GM13976 (cell line): Measurements from ENCODE around the gene GIT1.

ENCODE experiments used
- DNase-seq: peaks from one replicate; pipeline ENCODE4 v3.0.0; 2012; ENCODE audit warnings: low spot score
- in situ Hi-C: fragments of 300-500 bp; cut with MboI; formaldehyde crosslinking; loops from one replicate; pipeline ENCODE4 v1.12.0; 2022; ENCODE audit warnings: low sequenced_read_pairs, mixed read lengths, inconsistent platforms; ENCODE audit not compliant: unreplicated experiment
- TF ChIP-seq, protein P1 (sequence below): IDR thresholded peaks from 2 replicates; pipeline ENCODE4 v1.5.1; 2012; ENCODE audit warnings: borderline replicate concordance, mild to moderate bottlenecking; ENCODE audit not compliant: insufficient read depth; ENCODE audit errors: extremely low read depth, missing control alignments, control extremely low read depth

GIT1 gene

DNA sequence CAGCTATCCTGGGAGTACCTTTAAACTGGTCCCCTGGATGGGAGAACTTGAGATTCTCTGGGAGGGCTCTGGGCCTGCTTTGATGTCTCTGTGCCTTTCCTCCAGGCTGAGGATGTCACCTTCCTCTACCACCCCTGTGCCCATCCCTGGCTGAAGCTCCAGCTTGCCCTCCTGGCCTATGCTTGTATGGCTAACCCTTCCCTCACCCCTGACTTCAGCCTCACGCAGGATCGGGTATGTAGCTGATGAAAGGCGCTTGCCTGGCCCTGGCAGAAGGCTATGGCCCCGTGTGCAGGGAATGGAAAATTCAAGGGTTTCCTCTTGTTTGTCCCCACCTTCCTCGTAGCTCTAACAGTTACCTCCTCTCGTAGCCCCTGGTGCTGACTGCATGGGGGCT lies 18.0 kb downstream of the GIT1 start:
- TF ChIP-seq, protein P1, sequence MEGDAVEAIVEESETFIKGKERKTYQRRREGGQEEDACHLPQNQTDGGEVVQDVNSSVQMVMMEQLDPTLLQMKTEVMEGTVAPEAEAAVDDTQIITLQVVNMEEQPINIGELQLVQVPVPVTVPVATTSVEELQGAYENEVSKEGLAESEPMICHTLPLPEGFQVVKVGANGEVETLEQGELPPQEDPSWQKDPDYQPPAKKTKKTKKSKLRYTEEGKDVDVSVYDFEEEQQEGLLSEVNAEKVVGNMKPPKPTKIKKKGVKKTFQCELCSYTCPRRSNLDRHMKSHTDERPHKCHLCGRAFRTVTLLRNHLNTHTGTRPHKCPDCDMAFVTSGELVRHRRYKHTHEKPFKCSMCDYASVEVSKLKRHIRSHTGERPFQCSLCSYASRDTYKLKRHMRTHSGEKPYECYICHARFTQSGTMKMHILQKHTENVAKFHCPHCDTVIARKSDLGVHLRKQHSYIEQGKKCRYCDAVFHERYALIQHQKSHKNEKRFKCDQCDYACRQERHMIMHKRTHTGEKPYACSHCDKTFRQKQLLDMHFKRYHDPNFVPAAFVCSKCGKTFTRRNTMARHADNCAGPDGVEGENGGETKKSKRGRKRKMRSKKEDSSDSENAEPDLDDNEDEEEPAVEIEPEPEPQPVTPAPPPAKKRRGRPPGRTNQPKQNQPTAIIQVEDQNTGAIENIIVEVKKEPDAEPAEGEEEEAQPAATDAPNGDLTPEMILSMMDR = no peak
- DNase-seq = no peak
- in situ Hi-C loops = no loop called here

DNA sequence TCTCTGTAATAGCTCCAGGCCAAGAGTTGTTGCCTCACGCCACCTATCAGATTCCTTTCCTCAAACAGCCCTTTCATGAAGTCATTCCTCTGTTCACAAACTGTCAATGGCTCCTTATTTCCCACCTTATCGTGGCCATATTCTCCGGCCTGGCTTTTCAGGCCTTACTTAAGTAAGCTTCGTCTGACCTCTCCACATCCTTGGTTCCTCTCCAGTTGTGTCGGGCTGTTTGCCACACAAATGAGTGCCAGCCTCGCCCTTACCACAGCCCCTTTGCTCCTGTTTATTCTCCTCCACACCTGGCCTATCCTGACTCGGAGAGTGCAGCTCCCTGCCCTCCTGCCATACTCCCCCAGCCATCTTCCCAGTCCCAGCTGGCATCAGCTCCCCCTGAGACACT lies 18.9 kb downstream of the GIT1 start:
- TF ChIP-seq, protein P1 = no peak
- in situ Hi-C loops = no loop called here
- DNase-seq = no peak

DNA sequence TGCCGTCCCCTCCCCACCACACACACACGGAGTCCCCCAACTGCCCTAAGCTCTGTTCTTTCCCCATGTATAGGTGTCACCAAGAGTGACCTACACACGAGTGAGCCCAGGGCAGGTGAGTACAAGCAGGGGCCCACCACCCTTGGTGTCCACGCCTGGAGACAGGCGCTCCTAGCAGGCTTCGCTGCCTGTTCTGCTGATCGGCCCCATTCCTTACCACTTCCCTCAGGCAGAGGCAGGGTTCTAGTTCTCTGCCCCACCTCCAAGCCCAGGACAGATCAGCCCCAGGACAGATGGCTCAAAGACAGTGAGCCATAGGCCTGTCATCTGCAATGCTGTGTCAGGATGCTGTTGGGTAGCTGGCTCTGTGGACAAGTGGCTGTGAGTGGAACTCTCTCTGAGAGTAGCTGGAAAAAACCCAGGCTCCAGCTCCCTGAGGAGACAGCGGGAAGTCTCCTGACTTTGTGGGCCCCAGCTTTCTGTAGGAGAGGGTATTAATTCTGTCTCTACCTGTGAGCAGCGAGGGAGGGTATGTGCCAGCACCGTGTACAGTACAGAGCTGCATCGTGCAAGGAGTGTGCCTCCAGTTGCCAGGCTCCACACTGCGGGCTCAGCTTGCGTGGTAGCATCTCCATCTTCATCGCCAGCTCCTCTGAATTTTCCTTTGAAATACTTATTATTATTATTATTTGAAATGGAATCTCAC lies 20.1 kb downstream of the GIT1 start:
- DNase-seq = no peak
- in situ Hi-C loops = no loop called here
- TF ChIP-seq, protein P1 = no peak

DNA sequence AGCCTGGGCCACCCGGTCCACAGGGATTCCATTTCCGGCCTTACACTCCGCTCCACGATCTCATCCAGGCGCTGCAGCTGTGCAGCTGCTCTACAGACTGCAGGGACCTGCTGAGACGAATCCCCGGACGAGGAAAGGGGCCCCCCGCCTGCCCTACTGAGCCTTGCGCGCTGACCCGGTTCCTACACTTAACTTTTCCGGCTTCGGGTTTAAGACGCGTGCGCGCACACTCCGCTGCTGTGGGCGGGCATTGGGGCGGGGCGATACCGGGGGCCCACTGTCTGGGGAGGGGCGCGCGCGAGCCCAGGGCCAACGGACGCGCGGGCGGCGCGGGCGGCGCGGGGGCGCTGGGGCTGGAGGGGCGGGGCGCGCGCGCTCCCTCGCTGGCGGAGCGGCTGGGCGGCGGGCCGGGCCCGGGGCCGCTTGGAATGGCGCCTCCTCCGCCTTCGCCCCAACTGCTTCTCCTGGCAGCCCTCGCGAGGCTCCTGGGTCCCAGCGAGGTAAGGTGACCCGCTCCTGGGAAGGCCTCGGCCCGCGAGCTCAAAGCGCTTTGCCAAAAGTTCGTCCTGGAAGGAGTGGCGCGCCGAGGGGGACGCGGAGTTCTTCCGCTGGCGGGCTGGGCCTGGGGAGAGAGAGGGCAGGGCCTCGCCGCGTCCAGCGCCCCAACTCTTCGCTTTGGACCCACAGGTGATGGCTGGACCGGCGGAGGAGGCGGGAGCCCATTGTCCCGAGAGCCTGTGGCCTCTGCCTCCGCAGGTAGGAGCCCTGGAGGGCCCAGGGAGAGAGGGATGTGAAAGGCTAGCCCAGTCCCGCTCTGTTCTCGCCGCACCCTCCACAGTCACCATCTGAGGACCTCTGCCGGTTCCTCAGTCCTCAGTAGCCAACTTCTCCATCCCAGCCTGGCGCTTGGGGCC lies 20.9 kb downstream of the GIT1 start, which contains the start of gene TP53I13:
TSS of gene TP53I13 (plus strand) at position 371 of the 914 bp plus-strand sequence. CDS start at position 429, 58 bp downstream.
- peak; percentile 92 for DNase-seq
- in situ Hi-C loops = no loop called here
- TF ChIP-seq, protein P1 = no peak

DNA sequence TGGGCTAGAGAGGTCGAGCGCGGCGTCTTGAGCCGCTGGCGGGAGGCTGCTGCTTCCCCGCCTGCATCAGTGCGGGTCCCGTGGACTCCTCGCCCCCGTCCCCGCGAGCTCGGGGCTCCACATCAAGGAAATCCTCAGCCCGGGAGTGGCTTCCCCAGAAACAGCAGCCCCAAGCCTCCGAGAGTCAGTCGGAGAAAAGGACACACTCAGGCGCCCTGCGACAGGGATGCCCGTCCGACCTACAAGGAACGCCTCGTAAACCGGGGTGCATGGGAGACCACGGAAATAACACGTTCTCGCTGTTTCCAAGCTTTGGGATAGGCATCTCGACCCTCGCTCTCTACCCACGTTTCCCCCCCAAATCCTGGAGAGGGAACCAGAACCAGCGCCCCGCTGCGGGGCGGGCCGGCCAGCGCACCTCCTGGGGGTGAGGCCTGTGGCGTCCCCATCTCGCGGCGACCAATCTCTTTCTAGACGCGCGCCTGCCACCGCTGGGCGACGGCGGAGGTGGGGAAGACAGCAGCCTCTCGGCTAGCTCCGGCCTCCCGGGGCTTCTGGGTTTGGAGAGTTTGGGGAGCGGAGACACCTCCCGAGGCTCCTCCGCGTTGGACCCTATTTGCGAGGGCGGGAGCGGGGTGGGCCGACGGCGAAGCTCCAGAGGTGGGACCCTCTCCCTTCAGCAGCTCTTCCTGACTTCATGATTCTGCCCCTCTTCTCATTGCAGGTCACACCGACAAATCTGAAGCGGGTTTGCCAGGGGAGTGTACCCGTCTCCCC lies 21.7 kb downstream of the GIT1 start:
- TF ChIP-seq, protein P1 = peak; percentile 46
- DNase-seq = peak; percentile 87
- in situ Hi-C loops = no loop called here

DNA sequence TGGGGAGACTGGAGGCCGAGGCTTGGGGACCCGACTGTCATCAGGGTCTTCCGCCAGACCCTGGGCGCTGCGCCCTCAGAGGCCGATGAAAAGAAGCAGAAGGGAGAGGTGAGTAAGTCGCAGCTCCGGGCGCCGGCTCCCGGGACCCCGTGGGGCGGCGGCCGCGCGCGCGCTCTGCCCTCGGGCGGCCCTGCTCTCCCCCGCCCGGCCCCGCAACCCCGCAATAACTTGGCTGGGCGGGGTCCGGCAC lies 22.2 kb downstream of the GIT1 start:
- in situ Hi-C loops = no loop called here
- DNase-seq = no peak
- TF ChIP-seq, protein P1 = no peak
